BJ (cell line): Measurements from ENCODE around the gene NAALADL2. TPM values are rescaled to one million over a fixed set of nuclear protein-coding genes. Genes with fewer than 3 reads are reported as not detected.

Experiments
- CTCF ChIA-PET: fragments of 350-600 bp; formaldehyde crosslinking; extraction: SDS; loops from one replicate; lab custom pipeline; 2021; ENCODE audit warnings: antibody characterized with exemption, inconsistent platforms; lab: Yijun Ruan, JAX
- POLR2A ChIA-PET: fragments of 300-600 bp; sonication (Branson Sonifier 250); formaldehyde crosslinking; extraction: SDS; loops from one replicate; lab custom pipeline; 2021; ENCODE audit warnings: antibody characterized with exemption; lab: Charles Lee
- DNase-seq: peaks from one replicate; pipeline ENCODE4 v3.0.0-alpha.2; 2011; ENCODE audit warnings: low read depth
- H3K27me3 ChIP-seq: 2 replicates; pipeline ENCODE4 v1.6.0; 2011; ENCODE audit warnings: low read length; ENCODE audit not compliant: control insufficient read depth, insufficient read depth
- H3K36me3 ChIP-seq: 2 replicates; pipeline ENCODE4 v1.5.1; 2011; ENCODE audit warnings: low read length; ENCODE audit not compliant: control insufficient read depth, insufficient read depth
- H3K4me3 ChIP-seq: 2 replicates; pipeline ENCODE4 v1.5.1; 2011; ENCODE audit warnings: low read depth, mild to moderate bottlenecking, control low read depth, low read length
- CTCF ChIP-seq: IDR thresholded peaks from 2 replicates; pipeline ENCODE4 v1.5.1; 2011; ENCODE audit warnings: low read depth, mild to moderate bottlenecking, control low read depth, inconsistent platforms, low read length, moderate library complexity; ENCODE audit not compliant: insufficient read depth
- polyA plus RNA-seq: library from polyadenylated mRNA; depleted of rRNA; stranded (reverse); fragments of >200 nt; gene quantifications from 2 replicates; pipeline ENCODE4 v1.2.3, GENCODE V29; 2011

NAALADL2 gene
- polyA plus RNA-seq, 1 experiment: 3.6 TPM

- TF ChIP-seq CTCF: no peak
- Histone ChIP-seq H3K4me3 (no peak overlapping the region), H3K36me3 (no peaks in the 10 kb centered on the region), H3K27me3 (no peaks in the 10 kb centered on the region)
- no peak for DNase-seq
- ChIA-PET POLR2A (no interaction called here), CTCF (no interaction called here)
These were observed 23.7 kb downstream of the NAALADL2 start for GRCh38 chr3:174882789-174883188.

GRCh38 chr3:174883881-174884675, 24.9 kb downstream of the NAALADL2 start:
- DNase-seq: no peak
- no peaks in the 10 kb centered on the region for H3K36me3 ChIP-seq
- ChIA-PET CTCF (no interaction called here), POLR2A (no interaction called here)
- H3K4me3 ChIP-seq: no peak overlapping the region
- TF ChIP-seq CTCF: no peak
- H3K27me3 ChIP-seq: no peaks in the 10 kb centered on the region

- no peak for DNase-seq
- H3K36me3 ChIP-seq: no peaks in the 10 kb centered on the region
- CTCF ChIA-PET: no interaction called here
- no peak for TF ChIP-seq CTCF
- H3K27me3 ChIP-seq: no peaks in the 10 kb centered on the region
- H3K4me3 ChIP-seq: no peak overlapping the region
- POLR2A ChIA-PET: interaction anchor here (0.7 kb wide), 1 partner anchor 23 kb away, joined by 3 read pairs; no protein-coding TSS in a partner anchor
These were observed 25.8 kb downstream of the NAALADL2 start for GRCh38 chr3:174884776-174885568.

- Histone ChIP-seq H3K27me3 (no peaks in the 10 kb centered on the region), H3K4me3 (no peak overlapping the region), H3K36me3 (no peaks in the 10 kb centered on the region)
- TF ChIP-seq CTCF: no peak
- no peak for DNase-seq
- ChIA-PET CTCF (no interaction called here), POLR2A (no interaction called here)
These were observed 32.5 kb downstream of the NAALADL2 start for GRCh38 chr3:174891524-174892203.

- no peak for TF ChIP-seq CTCF
- Histone ChIP-seq H3K27me3 (no peaks in the 10 kb centered on the region), H3K4me3 (no peak overlapping the region), H3K36me3 (no peaks in the 10 kb centered on the region)
- ChIA-PET POLR2A (no interaction called here), CTCF (no interaction called here)
- no peak for DNase-seq
These were observed 47.9 kb downstream of the NAALADL2 start for GRCh38 chr3:174907027-174907426.
